Measurements from ENCODE around the gene JMJD1C.
"Not testable (repeated sequence)": the region's sequence is repeated elsewhere in the genome, so short reads cannot be mapped to it uniquely, and the experiment has no call there.

The JMJD1C gene

DNA sequence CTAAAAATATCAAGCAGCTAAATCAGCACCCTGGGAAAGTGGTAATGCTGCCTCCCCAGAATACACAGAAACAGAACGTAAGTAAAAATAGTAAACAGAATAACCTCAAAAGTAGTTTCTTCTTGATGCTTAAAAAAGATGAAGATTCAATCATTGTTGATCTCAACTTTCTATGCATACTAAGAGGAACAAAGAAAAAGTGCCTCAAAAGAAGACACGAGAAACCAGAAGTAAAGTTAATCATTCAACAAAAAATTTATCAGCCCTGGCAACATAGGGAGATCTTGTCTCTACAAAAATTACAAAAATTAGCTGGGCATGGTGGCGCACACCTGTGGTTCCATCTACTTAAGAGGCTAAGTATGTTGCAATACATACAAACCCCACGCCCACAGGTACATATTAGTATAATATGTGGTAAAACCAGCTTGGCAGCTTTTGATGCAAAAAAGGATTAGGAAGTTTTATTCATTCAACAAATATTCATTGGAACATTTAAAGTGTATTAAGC is 179.0 kb downstream of the JMJD1C start:
- Histone ChIP-seq H3K9ac (ENCODE audit: low read length) (no peak overlapping the region), H3K4me2 (ENCODE audit: low read depth, low read length, poor library complexity, severe bottlenecking) (no peak overlapping the region), H3K36me3 (ENCODE audit: low read length) (no peaks in the 10 kb centered on the region), H2AFZ (ENCODE audit: low read depth, low read length, severe bottlenecking) (no peak overlapping the region), H3K4me3 (ENCODE audit: insufficient read depth, low read length, poor library complexity, severe bottlenecking) (no peak overlapping the region), H3K9me2 (replicated peaks; ENCODE audit: insufficient read depth, low read length) (no peaks in the 10 kb centered on the region), H3K27me3 (ENCODE audit: low read length) (no peaks in the 10 kb centered on the region), H4K20me1 (ENCODE audit: low read depth, low read length) (peaks cover 10% of the 10 kb centered on the region), H3K27ac (ENCODE audit: low read depth, low read length) (no peak overlapping the region), H3F3A (ENCODE audit: insufficient read depth) (no peaks in the 10 kb centered on the region), H3K9me3 (ENCODE audit: insufficient read depth, low read length) (no peaks in the 10 kb centered on the region), H3K79me2 (ENCODE audit: insufficient read depth, low read length) (no peaks in the 10 kb centered on the region)
- TF ChIP-seq, protein P1, sequence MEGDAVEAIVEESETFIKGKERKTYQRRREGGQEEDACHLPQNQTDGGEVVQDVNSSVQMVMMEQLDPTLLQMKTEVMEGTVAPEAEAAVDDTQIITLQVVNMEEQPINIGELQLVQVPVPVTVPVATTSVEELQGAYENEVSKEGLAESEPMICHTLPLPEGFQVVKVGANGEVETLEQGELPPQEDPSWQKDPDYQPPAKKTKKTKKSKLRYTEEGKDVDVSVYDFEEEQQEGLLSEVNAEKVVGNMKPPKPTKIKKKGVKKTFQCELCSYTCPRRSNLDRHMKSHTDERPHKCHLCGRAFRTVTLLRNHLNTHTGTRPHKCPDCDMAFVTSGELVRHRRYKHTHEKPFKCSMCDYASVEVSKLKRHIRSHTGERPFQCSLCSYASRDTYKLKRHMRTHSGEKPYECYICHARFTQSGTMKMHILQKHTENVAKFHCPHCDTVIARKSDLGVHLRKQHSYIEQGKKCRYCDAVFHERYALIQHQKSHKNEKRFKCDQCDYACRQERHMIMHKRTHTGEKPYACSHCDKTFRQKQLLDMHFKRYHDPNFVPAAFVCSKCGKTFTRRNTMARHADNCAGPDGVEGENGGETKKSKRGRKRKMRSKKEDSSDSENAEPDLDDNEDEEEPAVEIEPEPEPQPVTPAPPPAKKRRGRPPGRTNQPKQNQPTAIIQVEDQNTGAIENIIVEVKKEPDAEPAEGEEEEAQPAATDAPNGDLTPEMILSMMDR (IDR thresholded peaks at IDR 0.05; ENCODE audit: insufficient read depth, low read length, poor library complexity, severe bottlenecking) = no peak
- TF ChIP-seq EZH2phosphoT487 (conservative IDR thresholded peaks at IDR 0.05; ENCODE audit: low read length) = no peak

DNA sequence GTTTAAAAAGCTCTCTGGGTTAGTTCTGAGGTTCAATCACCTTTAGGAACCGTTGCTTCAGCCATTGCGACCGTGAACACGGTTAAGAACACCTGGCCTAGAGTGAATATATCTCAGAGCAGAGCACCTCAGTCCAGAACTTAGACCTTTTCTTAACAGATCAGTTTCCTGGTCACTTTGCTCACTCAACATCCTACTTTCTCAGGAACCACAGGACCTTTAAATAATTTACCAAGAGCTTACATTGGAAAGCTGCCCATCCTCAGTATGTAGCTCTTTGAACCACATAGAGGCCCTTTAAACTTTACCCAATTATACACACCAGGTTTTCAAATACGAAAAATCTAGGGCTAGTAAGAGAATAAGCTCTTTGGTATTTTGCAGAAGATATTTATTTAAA is 179.4 kb downstream of the JMJD1C start:
- Histone ChIP-seq H3K36me3 (ENCODE audit: low read length) (no peaks in the 10 kb centered on the region), H3K9me2 (replicated peaks; ENCODE audit: insufficient read depth, low read length) (no peaks in the 10 kb centered on the region), H3K9ac (ENCODE audit: low read length) (no peak overlapping the region), H3F3A (ENCODE audit: insufficient read depth) (no peaks in the 10 kb centered on the region), H2AFZ (ENCODE audit: low read depth, low read length, severe bottlenecking) (no peak overlapping the region), H3K79me2 (ENCODE audit: insufficient read depth, low read length) (no peaks in the 10 kb centered on the region), H3K27ac (ENCODE audit: low read depth, low read length) (no peak overlapping the region), H3K4me3 (ENCODE audit: insufficient read depth, low read length, poor library complexity, severe bottlenecking) (no peak overlapping the region), H4K20me1 (ENCODE audit: low read depth, low read length) (peaks cover 10% of the 10 kb centered on the region), H3K4me2 (ENCODE audit: low read depth, low read length, poor library complexity, severe bottlenecking) (no peak overlapping the region), H3K9me3 (ENCODE audit: insufficient read depth, low read length) (no peaks in the 10 kb centered on the region), H3K27me3 (ENCODE audit: low read length) (no peaks in the 10 kb centered on the region)
- TF ChIP-seq EZH2phosphoT487 (conservative IDR thresholded peaks at IDR 0.05; ENCODE audit: low read length) = no peak
- TF ChIP-seq, protein P1 (IDR thresholded peaks at IDR 0.05; ENCODE audit: insufficient read depth, low read length, poor library complexity, severe bottlenecking) = no peak

DNA sequence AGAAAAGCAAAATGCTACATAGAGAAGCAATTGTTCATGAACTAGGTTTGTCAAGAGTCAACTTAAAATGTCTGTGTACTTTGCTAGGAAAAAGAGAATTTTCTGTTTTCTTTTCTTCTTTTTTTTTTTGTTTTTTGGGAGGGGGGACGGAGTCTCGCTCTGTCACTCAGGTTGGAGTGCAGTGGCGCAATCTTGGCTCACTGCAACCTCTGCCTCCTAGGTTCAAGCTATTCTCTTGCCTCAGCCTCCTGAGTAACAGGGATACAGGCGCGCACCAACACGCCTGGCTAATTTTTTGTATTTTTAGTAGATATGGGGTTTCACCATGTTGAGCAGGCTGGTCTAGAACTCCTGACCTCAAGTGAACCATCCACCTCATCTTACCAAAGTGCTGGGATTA is 181.9 kb downstream of the JMJD1C start:
- H4K20me1 ChIP-seq (ENCODE audit: low read depth, low read length); H3K9me2 ChIP-seq (replicated peaks; ENCODE audit: insufficient read depth, low read length); H3K4me2 ChIP-seq (ENCODE audit: low read depth, low read length, poor library complexity, severe bottlenecking); H3K27ac ChIP-seq (ENCODE audit: low read depth, low read length); H3K79me2 ChIP-seq (ENCODE audit: insufficient read depth, low read length); H2AFZ ChIP-seq (ENCODE audit: low read depth, low read length, severe bottlenecking); H3F3A ChIP-seq (ENCODE audit: insufficient read depth); H3K9me3 ChIP-seq (ENCODE audit: insufficient read depth, low read length); H3K27me3 ChIP-seq (ENCODE audit: low read length); H3K9ac ChIP-seq (ENCODE audit: low read length); H3K4me3 ChIP-seq (ENCODE audit: insufficient read depth, low read length, poor library complexity, severe bottlenecking); H3K36me3 ChIP-seq (ENCODE audit: low read length): not testable (repeated sequence)

DNA sequence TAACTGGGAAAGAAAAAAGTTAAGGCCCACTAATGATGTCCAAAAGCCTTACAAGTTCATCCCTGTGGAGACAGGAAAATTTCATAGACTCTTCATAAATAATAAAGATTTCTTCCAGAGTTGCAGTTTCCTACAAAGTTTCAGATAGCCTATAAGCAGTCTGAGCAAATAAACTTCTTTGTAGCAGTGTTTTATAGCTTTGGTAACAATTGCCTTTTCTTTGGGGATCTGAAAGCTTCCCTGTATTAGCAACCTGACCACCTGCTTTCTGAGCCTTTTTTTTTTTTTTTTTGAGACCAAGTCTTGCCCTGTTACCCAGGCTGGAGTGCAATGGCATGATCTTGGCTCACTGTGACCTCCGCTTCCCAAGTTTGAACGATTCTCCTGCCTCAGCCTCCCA is 182.7 kb downstream of the JMJD1C start:
- H3K9ac ChIP-seq (ENCODE audit: low read length) = no peak overlapping the region
- no peaks in the 10 kb centered on the region for H3K79me2 ChIP-seq (ENCODE audit: insufficient read depth, low read length)
- H4K20me1 ChIP-seq (ENCODE audit: low read depth, low read length) = peaks cover 4% of the 10 kb centered on the region; the same call in 1 of the 2 replicates
- H3K4me3 ChIP-seq (ENCODE audit: insufficient read depth, low read length, poor library complexity, severe bottlenecking) = no peak overlapping the region
- no peaks in the 10 kb centered on the region for H3F3A ChIP-seq (ENCODE audit: insufficient read depth)
- H3K27ac ChIP-seq (ENCODE audit: low read depth, low read length) = no peak overlapping the region
- no peaks in the 10 kb centered on the region for H3K27me3 ChIP-seq (ENCODE audit: low read length)
- H3K4me2 ChIP-seq (ENCODE audit: low read depth, low read length, poor library complexity, severe bottlenecking) = no peak overlapping the region
- H3K9me2 ChIP-seq (replicated peaks; ENCODE audit: insufficient read depth, low read length) = no peaks in the 10 kb centered on the region
- H3K9me3 ChIP-seq (ENCODE audit: insufficient read depth, low read length) = no peaks in the 10 kb centered on the region
- no peak for TF ChIP-seq EZH2phosphoT487 (conservative IDR thresholded peaks at IDR 0.05; ENCODE audit: low read length)
- TF ChIP-seq, protein P1 (IDR thresholded peaks at IDR 0.05; ENCODE audit: insufficient read depth, low read length, poor library complexity, severe bottlenecking) = no peak
- H3K36me3 ChIP-seq (ENCODE audit: low read length) = no peaks in the 10 kb centered on the region
- H2AFZ ChIP-seq (ENCODE audit: low read depth, low read length, severe bottlenecking) = no peak overlapping the region

Data from SU-DHL-6 (cell line).